HCEC 1CT (cell line): Measurements from ENCODE around the gene LLCFC1.

Source experiments
- DNase-seq: peaks from one replicate; pipeline ENCODE4 v3.0.0-alpha.2; 2017

The LLCFC1 gene

GRCh38 chr7:142939226-142939910 lies at the start of gene LLCFC1:
Gene LLCFC1, plus strand, starts transcription at chr7:142939484. Its CDS starts 138 bp downstream, at chr7:142939622.
- DNase-seq: no peak

- DNase-seq: no peak
These were observed 49.5 kb upstream of the LLCFC1 start for GRCh38 chr7:142889816-142890215.

- DNase-seq: no peak
These were observed 48.3 kb upstream of the LLCFC1 start for GRCh38 chr7:142890874-142891485.

GRCh38 chr7:142891490-142892082 lies 47.7 kb upstream of the LLCFC1 start:
- no peak for DNase-seq

- no peak for DNase-seq
These were observed 46.3 kb upstream of the LLCFC1 start for GRCh38 chr7:142892951-142893350.

GRCh38 chr7:142894112-142894984 lies 44.9 kb upstream of the LLCFC1 start:
- no peak for DNase-seq

GRCh38 chr7:142894985-142895593 lies 44.2 kb upstream of the LLCFC1 start:
- DNase-seq: no peak

- DNase-seq: no peak
These were observed 43.1 kb upstream of the LLCFC1 start for GRCh38 chr7:142896151-142896550.

- DNase-seq: no peak
These were observed 42.4 kb upstream of the LLCFC1 start for GRCh38 chr7:142896741-142897379.

- no peak for DNase-seq
These were observed 41.6 kb upstream of the LLCFC1 start for GRCh38 chr7:142897691-142898090.

- no peak for DNase-seq
These were observed 40.7 kb upstream of the LLCFC1 start for GRCh38 chr7:142898377-142899170.

GRCh38 chr7:142899661-142900060 lies 39.6 kb upstream of the LLCFC1 start:
- no peak for DNase-seq

- no peak for DNase-seq
These were observed 37.6 kb upstream of the LLCFC1 start for GRCh38 chr7:142901426-142902259.

- no peak for DNase-seq
These were observed 35.2 kb upstream of the LLCFC1 start for GRCh38 chr7:142904128-142904527.

- DNase-seq: no peak
These were observed 33.5 kb upstream of the LLCFC1 start for GRCh38 chr7:142905759-142906158.

GRCh38 chr7:142906643-142907042 lies 32.6 kb upstream of the LLCFC1 start:
- no peak for DNase-seq

GRCh38 chr7:142908290-142908689 lies 31.0 kb upstream of the LLCFC1 start:
- DNase-seq: no peak

GRCh38 chr7:142908921-142909890 lies 30.1 kb upstream of the LLCFC1 start:
- DNase-seq: no peak

GRCh38 chr7:142910031-142910433 lies 29.3 kb upstream of the LLCFC1 start:
- no peak for DNase-seq
